ENCODE measurements around the gene KDM2A.
A peak's percentile ranks its signal among the peaks of the same experiment; 100 is the strongest.

Gene KDM2A

DNA sequence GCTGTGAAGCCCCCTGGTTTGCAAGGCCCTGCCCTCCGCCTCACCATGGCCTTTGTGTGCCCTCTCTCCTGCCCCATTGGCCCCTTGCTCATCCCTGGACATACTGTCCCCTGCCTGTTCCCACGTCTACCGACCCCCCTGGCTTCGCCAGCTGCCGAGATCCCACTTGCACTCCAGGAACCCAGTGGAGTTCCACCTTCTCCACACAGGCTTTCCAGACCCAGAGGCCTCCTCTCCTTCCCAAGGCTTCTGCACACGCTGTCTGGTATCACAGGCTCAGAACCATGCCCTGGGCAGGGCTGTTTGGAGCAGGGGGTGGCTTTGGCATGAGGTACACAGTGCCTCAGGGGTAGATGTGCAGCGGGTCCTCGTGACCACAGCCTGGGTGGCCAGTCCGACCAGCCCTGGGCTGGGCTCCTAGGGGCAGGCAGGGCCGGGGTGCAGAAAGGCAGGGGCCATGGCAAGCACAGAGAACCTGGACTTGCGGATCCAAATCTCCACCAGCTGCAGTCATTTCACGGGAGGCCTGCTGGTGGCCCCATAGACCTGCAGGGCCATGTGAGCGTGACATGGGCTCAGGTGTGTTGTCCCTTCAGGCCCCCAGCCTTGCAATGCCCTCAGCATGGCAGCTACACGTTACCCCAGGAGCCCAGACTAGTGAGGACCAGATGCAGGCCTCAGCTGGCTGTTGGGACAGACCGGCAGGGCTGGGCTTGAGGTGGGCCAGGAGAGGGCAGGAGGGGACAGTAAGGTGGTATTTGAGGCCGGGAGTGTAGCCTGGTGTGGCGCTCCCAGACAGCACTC, 156.7 kb downstream of the KDM2A start:
- DNase-seq (ENCODE audit: extremely low read depth, low read depth), result no peak
- TF ChIP-seq, protein P1, sequence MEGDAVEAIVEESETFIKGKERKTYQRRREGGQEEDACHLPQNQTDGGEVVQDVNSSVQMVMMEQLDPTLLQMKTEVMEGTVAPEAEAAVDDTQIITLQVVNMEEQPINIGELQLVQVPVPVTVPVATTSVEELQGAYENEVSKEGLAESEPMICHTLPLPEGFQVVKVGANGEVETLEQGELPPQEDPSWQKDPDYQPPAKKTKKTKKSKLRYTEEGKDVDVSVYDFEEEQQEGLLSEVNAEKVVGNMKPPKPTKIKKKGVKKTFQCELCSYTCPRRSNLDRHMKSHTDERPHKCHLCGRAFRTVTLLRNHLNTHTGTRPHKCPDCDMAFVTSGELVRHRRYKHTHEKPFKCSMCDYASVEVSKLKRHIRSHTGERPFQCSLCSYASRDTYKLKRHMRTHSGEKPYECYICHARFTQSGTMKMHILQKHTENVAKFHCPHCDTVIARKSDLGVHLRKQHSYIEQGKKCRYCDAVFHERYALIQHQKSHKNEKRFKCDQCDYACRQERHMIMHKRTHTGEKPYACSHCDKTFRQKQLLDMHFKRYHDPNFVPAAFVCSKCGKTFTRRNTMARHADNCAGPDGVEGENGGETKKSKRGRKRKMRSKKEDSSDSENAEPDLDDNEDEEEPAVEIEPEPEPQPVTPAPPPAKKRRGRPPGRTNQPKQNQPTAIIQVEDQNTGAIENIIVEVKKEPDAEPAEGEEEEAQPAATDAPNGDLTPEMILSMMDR (IDR thresholded peaks at IDR 0.05; ENCODE audit: low read depth, low read length), result no peak

DNA sequence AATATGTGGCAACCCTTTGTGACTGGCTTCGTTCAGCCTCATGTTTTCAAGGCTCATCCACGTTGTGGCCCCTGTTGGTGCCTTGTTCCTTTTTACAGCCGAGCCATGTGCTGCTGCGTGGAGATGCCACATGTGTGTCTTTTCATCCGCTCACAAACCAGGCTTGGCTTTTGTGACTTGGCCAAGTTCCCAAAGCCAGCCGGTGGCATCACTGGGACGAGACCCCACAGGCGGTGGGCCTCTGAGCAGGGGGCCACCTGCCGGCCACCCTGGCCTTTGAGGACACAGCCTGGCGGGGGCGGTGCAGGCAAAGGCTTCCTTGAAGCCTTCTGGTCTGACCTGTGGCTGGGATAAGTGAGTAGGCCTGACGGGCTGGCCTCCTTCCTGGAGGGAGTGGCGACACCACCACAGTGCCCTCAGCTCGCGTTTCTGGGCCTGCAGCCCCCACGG, 157.7 kb downstream of the KDM2A start:
- TF ChIP-seq, protein P1 (IDR thresholded peaks at IDR 0.05; ENCODE audit: low read depth, low read length), result peak; percentile 27
- no peak for DNase-seq (ENCODE audit: extremely low read depth, low read depth)

DNA sequence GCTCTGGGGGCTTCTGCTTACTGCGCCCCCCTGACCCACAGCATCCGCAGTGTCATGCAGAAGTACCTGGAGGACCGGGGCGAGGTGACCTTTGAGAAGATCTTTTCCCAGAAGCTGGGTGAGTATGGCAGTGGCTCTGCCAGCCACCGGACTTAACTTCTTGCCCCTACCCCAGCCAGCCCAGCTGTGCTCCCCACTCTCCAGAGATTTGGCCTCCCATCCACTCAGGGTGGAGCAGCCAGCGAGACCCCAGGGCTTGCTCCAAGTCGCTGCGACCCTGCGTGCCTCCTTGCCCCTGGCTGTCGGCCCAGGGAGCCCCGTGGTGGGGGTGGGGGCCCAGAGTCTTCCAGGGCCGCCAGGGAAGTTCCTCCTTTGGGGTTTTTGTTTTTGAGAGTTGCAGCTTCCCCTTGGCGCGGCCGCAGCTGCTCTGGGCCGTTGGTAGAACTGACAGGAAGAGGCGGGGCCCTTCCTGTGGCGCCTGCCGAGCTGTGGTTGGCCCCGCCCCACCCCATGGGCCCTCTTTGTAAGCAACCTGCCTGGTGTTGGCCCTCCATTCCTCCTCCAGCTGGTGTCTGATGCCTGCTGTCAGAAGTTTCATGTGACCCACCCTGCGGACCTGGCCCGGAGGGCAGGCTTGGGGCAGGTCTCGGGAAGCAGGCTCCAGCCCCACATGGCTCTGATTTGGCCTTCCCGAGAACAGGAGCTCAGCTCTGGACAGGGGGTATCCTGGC, 158.3 kb downstream of the KDM2A start:
- DNase-seq (ENCODE audit: extremely low read depth, low read depth), result no peak

DNA sequence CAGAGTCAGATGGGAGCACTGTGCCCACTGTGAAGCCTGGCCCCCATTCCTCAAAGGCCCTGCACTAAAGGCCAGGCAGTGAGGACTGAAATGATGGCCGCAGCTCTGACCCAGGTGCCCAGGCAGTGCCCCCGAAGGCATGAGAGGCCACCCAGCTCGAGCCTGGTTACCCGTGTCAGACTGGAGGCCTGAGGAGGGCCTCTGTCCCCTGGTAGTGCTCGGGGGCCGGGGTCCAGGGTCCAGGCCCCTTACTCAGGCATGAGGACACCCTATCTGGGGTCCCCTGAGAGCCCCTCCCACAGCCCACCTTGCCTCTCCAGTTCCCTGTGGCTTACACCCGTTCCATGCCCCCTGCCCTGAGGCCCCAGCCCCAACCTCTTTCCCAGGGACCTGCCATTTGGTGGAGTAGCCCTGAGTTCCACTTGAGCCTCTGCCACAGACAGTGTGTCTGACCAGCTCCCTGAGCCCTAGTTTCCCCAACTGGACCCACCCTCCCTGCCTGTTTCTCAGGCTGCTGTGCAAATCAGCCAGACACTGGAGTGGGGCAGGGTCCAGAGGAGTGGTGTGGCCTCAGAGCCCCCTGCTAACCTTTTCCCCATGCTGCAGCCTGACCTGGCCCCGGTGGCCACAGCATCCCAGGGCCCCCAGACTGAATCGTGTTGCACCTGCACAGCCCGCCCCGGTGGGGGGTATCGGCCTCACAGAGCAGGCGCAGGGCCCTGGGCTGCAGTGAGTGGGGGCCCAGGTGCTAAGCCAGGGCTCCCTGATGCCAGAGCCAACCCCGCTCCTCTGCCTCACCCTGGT, 159.3 kb downstream of the KDM2A start:
- no peak for DNase-seq (ENCODE audit: extremely low read depth, low read depth)
- TF ChIP-seq, protein P1 (IDR thresholded peaks at IDR 0.05; ENCODE audit: low read depth, low read length), result no peak

More for the DNA sequence above, 158.3 kb downstream of the KDM2A start:
- TF ChIP-seq, protein P1 (IDR thresholded peaks at IDR 0.05; ENCODE audit: low read depth, low read length), result no peak

DNA sequence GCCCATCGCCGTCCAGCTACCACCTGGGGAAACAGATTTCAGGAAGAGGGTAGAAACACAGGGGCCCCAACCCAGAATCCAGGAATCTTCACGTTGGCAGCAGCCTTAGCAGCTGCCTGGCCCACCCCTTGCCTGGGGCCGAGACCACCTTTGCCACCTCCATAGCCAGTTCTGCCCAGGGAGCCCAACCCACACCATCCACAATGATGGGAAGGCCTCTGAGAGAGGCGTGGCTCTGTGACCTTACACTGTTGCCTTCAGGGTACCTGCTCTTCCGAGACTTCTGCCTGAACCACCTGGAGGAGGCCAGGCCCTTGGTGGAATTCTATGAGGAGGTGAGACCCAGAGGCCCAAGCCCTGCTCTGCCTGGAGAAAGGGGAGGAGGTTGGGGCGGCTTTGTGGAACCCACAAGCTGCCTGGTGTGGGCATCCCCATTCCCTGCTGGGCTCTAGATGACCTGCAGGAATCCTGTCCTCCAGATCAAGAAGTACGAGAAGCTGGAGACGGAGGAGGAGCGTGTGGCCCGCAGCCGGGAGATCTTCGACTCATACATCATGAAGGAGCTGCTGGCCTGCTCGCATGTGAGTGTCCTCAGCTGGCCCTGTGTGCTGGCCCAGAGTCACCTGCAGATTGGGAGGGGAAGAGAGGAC, 160.0 kb downstream of the KDM2A start:
- no peak for DNase-seq (ENCODE audit: extremely low read depth, low read depth)
- TF ChIP-seq, protein P1 (IDR thresholded peaks at IDR 0.05; ENCODE audit: low read depth, low read length), result no peak

DNA sequence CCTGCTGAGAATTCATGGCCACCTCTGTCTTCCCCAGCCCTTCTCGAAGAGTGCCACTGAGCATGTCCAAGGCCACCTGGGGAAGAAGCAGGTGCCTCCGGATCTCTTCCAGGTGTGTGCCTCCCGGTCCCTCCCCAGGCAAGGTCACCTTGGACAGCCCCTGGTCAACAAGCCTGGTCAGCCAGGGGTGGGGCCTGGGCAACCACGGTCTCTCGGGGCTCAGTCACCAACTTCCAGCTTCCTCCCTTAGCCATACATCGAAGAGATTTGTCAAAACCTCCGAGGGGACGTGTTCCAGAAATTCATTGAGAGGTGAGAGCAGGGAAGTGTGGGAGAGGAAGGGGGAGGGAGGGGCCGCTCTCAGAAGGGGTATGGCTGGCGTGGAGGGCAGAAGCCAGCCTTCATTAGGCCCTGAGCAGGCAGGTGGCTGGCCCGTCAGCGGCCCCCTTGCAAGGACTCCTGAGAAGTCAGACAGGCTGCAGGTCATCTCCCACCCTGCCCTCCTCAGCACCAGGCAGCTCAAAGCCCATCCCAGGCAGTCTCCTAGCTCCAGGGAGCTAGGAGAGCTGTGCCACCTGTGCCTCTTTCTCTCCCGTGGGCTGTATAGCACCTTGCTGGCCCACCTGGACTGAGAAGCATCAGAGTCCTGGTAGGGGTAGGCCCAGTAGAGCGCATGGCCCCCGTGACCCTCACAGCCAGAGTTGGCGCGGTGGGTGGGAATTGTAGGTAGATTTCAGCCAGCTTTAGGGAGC, 160.7 kb downstream of the KDM2A start:
- TF ChIP-seq, protein P1 (IDR thresholded peaks at IDR 0.05; ENCODE audit: low read depth, low read length), result no peak
- DNase-seq (ENCODE audit: extremely low read depth, low read depth), result no peak

All from AG09319 (cell line).